Measurements from ENCODE around the gene ARSG. TPM values are rescaled to one million over a fixed set of nuclear protein-coding genes. Genes with fewer than 3 reads are reported as not detected.

Gene ARSG
- total and polyA plus RNA-seq, 2 of the 13 experiments (the other 11 are each of a cell fraction or from before 2014, with no cell fraction given), result 3.7 to 15.2 TPM

- Histone ChIP-seq H3K9me3 (ENCODE audit: low read length) (no peaks in the 10 kb centered on the region), H3K27me3 (ENCODE audit: control insufficient read depth in 1 of 2, insufficient read depth in 2 of 2, low read length in 2 of 2) (no peaks in the 10 kb centered on the region), H3K79me2 (ENCODE audit: insufficient read depth, low read length) (peaks cover 2% of the 10 kb centered on the region), H3K27ac (ENCODE audit: extremely low read length, insufficient read depth, low read length) (no peak overlapping the region), H4K20me1 (ENCODE audit: insufficient read depth, low read length) (no peaks in the 10 kb centered on the region), H3K9ac (ENCODE audit: insufficient read depth, low read depth, low read length) (no peak overlapping the region), H3K4me3 (replicated peaks in 1 of 3; ENCODE audit: insufficient read depth in 1 of 3, low read depth in 2 of 3, low read length in 3 of 3) (no peak overlapping the region), H3K4me1 (ENCODE audit: insufficient read depth, low read length) (peaks cover 61% of the 10 kb centered on the region), H3K4me2 (ENCODE audit: low read depth, low read length) (no peak overlapping the region), H3K36me3 (replicated peaks in 1 of 2; ENCODE audit: control insufficient read depth in 1 of 2, insufficient read depth in 2 of 2, low read length in 2 of 2) (no peaks in the 10 kb centered on the region), H2AFZ (ENCODE audit: low read length) (no peak overlapping the region)
- ChIA-PET POLR2A (no interaction called here), CTCF (ENCODE audit: low intra/inter-chr PET ratio, low total read pairs) (no interaction called here)
- TF ChIP-seq XRCC5 (optimal IDR thresholded peaks at IDR 0.05; ENCODE audit: low read length) (no peak), SRSF1 (optimal IDR thresholded peaks at IDR 0.05; ENCODE audit: low read depth, low read length) (no peak), SMAD9 (CRISPR knock-in tag; IDR thresholded peaks at IDR 0.05) (no peak), SRY (CRISPR knock-in tag; IDR thresholded peaks at IDR 0.05) (no peak), HBP1 (CRISPR knock-in tag; IDR thresholded peaks at IDR 0.05; ENCODE audit: low read depth) (no peak), ZNF850 (CRISPR knock-in tag; conservative IDR thresholded peaks at IDR 0.05) (no peak), HOXA3 (CRISPR knock-in tag; IDR thresholded peaks at IDR 0.05) (no peak), MYNN (CRISPR knock-in tag; IDR thresholded peaks at IDR 0.05; ENCODE audit: low read depth) (no peak), RELA (CRISPR knock-in tag; IDR thresholded peaks at IDR 0.05) (no peak), FOXK2 (IDR thresholded peaks at IDR 0.05) (no peak), SCMH1 (CRISPR knock-in tag; IDR thresholded peaks at IDR 0.05; ENCODE audit: borderline replicate concordance) (no peak), ZKSCAN1 (IDR thresholded peaks at IDR 0.05; ENCODE audit: low read length) (no peak), SALL2 (CRISPR knock-in tag; IDR thresholded peaks at IDR 0.05) (no peak), ZFP91 (CRISPR knock-in tag; IDR thresholded peaks at IDR 0.05; ENCODE audit: borderline replicate concordance) (no peak), IRX3 (CRISPR knock-in tag; IDR thresholded peaks at IDR 0.05; ENCODE audit: borderline replicate concordance, low read depth) (no peak), ZFP1 (CRISPR knock-in tag; IDR thresholded peaks at IDR 0.05) (no peak)
- DNase-seq (ENCODE audit: low spot score), result no peak
- no peak for ATAC-seq
- no peak for FAIRE-seq
- BruUV-seq (replicated peaks), result no TSS peak
- intact Hi-C loops (cut with micrococcal nuclease; ENCODE audit: unreplicated experiment), result no loop called here
- in situ Hi-C loops (cut with HindIII; ENCODE audit: extremely low pct_ligation_motif_present, low pct_unique_long_range_greater_than_20kb), result loop anchor here (25.0 kb wide), 1 partner anchor 464 kb away; no protein-coding TSS in a partner anchor
Observed at GRCh38 chr17:68298601-68299000, 7.3 kb downstream of the ARSG start.
